T follicular helper cell (primary cell): ENCODE measurements around the gene LAPTM5.
"Not testable (repeated sequence)": the region's sequence is repeated elsewhere in the genome, so short reads cannot be mapped to it uniquely, and the experiment has no call there.

ENCODE experiments used
- DNase-seq: peaks from one replicate; pipeline ENCODE4 v3.0.0-alpha.2; 2020; ENCODE audit warnings: low read depth

The LAPTM5 gene

GRCh38 chr1:30771005-30771404 lies 13.4 kb upstream of the LAPTM5 start:
- DNase-seq: no peak

DNA sequence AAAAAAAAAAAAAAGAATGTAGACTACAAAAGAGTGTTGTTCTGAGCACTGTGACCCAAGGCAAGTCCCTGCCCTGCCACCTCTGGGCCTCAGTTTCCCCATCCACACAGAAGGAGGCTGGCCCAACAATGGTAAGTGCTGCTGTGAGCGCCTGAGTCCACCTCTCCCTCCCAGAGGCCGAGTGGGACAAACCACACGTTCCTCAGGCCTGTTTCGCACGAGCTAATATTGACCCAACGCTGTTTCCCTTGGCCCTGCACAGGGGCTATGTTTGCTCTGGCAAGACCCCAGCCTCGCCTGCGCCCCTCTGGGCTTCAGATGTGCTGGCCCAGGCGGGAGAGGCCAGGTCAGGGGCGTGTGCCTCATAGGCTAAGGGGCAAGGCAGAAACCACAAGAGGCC lies 12.6 kb upstream of the LAPTM5 start:
- no peak for DNase-seq

DNA sequence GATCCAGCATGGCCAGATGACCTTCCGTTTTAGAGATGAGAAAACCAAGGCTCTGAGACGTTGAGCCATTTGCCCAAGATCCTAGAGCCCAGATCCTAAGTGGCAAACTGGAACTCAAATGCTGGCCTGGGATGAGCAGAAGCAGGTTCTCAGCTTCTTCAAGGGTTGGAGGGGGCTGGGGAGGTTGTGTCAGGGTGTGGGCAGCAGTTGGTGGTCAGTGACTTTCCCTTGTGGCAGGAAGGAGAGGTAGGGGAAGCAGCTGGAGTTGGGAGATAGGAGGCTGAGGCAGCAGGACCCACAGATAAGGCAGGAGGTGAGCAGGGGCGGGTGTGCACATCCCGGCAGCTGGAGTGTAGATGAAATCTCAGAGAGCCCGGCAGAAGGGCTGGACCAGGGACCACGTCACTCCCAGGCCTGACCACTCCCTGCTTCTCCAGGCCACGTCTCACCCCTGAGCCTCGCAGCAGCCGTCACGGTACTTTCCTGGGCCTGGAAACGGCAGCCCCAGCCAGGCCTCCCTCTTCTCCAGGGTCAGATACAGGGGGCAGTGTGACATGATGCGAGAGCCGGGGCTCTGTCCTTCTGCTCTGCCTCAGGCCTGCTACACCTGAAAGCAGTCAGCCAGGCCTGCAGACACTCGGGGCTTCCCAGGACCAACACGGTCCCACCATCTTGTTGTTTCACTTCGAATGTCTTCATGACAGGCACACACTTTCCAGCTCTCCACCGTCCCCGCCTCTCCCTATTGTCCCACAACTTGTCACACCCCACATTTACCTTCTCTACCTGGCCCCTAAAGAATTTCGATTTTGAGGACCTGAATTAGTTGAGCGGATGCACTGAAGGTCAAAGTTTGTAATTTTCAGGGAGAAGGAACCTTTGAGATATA lies 11.5 kb upstream of the LAPTM5 start:
- DNase-seq: no peak

- no peak for DNase-seq
Observed at GRCh38 chr1:30768159-30768829, 10.7 kb upstream of the LAPTM5 start.

GRCh38 chr1:30766948-30767347 lies 9.4 kb upstream of the LAPTM5 start:
- DNase-seq: not testable (repeated sequence)

DNA sequence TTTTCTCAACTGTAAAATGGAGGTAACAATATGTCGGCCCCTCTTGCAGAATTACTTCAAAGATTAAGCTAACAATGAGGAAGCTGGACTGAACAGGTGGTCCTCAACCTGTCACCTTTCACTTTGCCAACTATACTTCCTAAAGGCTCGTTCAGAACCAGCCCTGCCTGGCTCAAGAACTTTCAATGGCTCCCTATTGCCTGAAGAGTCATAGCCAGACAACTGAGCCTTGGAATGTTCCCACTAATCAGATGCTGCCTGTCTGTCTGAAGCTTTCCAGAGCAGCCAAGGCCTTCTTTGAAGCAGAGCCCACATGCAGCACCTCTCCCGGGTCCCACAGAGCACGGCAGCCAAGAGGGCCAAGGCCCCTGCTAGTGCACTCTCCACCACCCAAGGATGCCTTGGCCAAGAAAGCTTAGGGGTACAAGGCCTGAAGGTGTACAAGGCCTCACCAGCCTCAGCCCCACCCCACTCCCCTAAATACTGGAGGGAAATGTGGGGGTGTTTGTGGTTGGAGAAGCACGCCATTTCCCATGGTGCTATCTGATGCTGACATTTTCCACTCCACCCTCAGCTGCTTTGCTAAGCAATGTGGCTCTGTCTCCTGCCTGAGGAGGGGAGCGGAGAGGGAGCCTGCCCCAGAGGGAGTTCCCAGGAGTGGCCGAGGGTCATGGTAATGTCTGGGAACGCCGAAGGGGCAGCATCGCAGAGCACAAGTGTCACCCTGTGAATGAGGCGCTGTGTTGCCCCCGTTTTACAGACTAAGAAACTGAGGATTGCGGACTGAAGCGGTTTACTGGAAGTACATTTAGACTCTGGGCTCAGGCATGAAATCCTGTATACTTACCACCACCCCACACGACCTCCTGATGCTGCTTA lies 8.2 kb upstream of the LAPTM5 start:
- no peak for DNase-seq

DNA sequence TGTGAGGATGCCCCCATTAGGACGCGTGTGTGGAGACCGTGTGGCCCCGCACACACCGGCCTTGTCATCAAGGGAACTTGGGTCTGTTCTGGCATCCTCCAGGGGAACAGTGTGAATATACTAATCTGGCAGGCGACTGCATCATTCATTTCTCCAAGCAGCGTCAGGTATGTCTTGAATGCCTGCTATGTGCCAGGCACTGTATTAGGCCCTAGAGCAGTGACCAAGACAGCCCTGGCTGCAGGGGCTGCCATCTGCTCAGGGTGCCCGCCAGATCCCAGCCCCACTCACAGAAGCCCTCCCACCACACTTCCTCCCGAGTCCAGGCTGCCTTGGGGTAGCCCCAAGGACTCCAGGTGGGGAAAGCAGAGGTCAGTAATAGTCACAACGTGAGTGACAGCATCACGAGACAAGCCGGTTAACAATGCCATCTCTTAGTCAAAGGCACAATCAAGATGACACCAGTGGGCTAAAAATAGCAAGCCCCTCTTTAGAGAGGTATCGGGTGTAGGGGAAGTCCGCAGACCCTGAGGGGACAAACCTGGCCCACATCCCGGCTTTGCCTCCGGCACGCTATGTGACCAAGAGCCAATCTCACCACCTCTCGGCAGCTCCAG lies 7.5 kb upstream of the LAPTM5 start:
- no peak for DNase-seq

- DNase-seq: no peak
Observed at GRCh38 chr1:30764396-30764795, 6.8 kb upstream of the LAPTM5 start.

- DNase-seq: no peak
Observed at GRCh38 chr1:30763651-30764248, 6.2 kb upstream of the LAPTM5 start.

DNA sequence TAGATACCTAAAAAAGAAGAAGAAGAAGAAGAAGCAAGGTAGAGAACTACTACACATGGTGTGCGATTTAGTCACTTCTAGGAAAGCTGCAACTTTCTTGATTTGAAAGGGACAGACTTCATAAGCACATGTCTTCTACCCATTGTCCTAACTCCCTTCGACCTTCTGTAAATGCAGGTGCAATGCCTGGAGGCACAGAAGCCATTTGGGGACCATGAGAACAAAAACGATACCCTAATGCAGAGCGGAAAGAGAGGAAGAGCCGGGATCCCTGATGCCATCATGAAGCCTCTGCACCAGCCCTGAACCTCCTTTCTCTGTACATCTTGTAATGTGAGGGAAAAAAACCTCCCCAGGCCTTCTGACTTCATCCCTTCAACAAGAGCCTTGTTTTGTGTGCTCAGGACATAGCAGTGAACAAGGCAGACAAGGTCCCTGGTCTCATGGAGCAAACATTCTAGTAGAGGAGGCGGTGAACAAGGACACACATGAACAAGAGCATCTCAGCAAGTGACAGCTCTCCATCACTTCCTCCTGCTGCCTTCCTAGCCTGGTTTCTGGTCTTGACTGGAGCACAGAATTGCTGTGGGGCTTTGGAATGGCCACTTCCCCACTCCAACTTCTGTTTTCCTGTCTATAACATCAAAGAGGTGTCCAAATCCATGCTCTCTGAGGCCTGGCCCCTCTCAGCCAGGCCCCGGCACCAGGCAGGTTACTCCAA lies 5.5 kb upstream of the LAPTM5 start:
- DNase-seq: no peak

- no peak for DNase-seq
Observed at GRCh38 chr1:30762152-30762929, 4.8 kb upstream of the LAPTM5 start.

- DNase-seq: no peak
Observed at GRCh38 chr1:30761381-30762151, 4.0 kb upstream of the LAPTM5 start.

- DNase-seq: no peak
Observed at GRCh38 chr1:30760596-30761324, 3.2 kb upstream of the LAPTM5 start.

DNA sequence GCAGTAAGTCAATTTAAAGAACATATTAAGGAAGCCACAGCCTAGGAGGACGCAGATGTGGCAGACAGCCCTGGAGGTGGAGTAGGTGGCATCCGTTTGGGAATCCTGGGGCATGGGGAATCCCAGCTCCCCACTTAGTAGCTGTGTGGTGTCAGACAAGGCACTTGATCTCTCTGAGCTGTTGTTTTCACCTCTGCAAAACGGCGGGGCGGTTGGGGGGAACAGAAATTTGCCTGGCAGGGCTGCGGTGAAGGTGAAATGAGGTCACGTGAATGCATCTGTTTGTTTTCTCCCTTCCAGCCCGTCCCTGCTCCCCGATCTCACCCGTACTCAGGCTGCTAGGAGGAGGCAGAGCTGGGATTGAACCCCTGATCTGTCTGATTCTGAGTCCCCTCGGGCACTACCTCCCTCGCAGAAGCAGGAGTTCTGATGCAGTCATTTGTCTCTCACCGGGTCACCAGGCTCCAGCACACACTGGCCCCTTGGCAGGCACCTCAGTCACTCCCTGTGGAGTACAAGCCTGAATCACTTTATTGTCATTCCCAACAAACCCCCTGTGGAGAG lies 2.2 kb upstream of the LAPTM5 start:
- peak; percentile 67 for DNase-seq

- DNase-seq: no peak
Observed at GRCh38 chr1:30758785-30759380, 1.3 kb upstream of the LAPTM5 start.

GRCh38 chr1:30758121-30758688 lies 631 bp upstream of the LAPTM5 start:
- no peak for DNase-seq
